Tibial nerve (tissue), 4 donors: ENCODE data around the gene HPSE2. TPM values are rescaled to one million over a fixed set of nuclear protein-coding genes. Genes with fewer than 3 reads are reported as not detected.

Experiments
- DNase-seq, 2 donors: peaks; one replicate each; pipeline ENCODE4 v3.0.0-alpha.2; 2019; ENCODE audit warnings: low spot score in 2 of 2
- H3K27ac ChIP-seq, 4 donors: fragments of 200-600 bp; sonication (generic) in 3 of 4; one replicate each; pipeline ENCODE4 v1.5.1; 2017 to 2019; ENCODE audit warnings: mild to moderate bottlenecking in 1 of 4
- H3K27me3 ChIP-seq, 2 donors: fragments of 200-600 bp; sonication (generic) in 1 of 2; one replicate each; pipeline versions ENCODE4 v1.5.1 to v1.6.0; 2017 to 2019
- H3K36me3 ChIP-seq, 3 donors: fragments of 200-600 bp; sonication (generic); one replicate each; pipeline ENCODE4 v1.5.1; 2018 to 2019
- H3K4me1 ChIP-seq, 4 donors: fragments of 200-600 bp; sonication (generic) in 3 of 4; one replicate each; pipeline ENCODE4 v1.5.1; 2017 to 2019
- H3K4me3 ChIP-seq, 4 donors: fragments of 200-600 bp; sonication (generic) in 3 of 4; one replicate each; pipeline ENCODE4 v1.5.1; 2017 to 2019; ENCODE audit warnings: mild to moderate bottlenecking in 1 of 4, moderate library complexity in 1 of 4
- H3K9me3 ChIP-seq, 4 donors: fragments of 200-600 bp; sonication (generic) in 3 of 4; one replicate each; pipeline ENCODE4 v1.5.1; 2017 to 2019
- CTCF ChIP-seq, 5 experiments: fragments of 200-600 bp in 3 of 5; fragments of 450-650 bp in 2 of 5; sonication (generic) in 3 of 5; IDR thresholded peaks; one replicate each; pipeline ENCODE4 v1.5.1; 2016 to 2019; ENCODE audit warnings: antibody characterized with exemption in 5 of 5, mild to moderate bottlenecking in 3 of 5, moderate library complexity in 2 of 5
- EP300 ChIP-seq, 2 donors: sonication (generic); formaldehyde crosslinking; IDR thresholded peaks; one replicate each; pipeline ENCODE4 v1.6.1; 2017; ENCODE audit warnings: antibody characterized with exemption in 2 of 2, mild to moderate bottlenecking in 1 of 2
- POLR2A ChIP-seq, 2 donors: fragments of 450-650 bp; IDR thresholded peaks; one replicate each; pipeline ENCODE4 v1.6.1; 2017; ENCODE audit warnings: antibody characterized with exemption in 2 of 2, mild to moderate bottlenecking in 2 of 2, moderate library complexity in 2 of 2
- WGBS, 2 donors: methylation state at CpG; one replicate each; pipeline ENCODE4 v1.1.5; 2018; 5-methylcytosine and 5-hydroxymethylcytosine counted together
- total RNA-seq, 4 donors: library from RNA; depleted of rRNA; stranded (reverse); fragments of >200 nt; gene quantifications; one replicate each; pipeline ENCODE4 v1.1.0, GENCODE V29; 2016

The HPSE2 gene
- total RNA-seq, 4 donors from 2014 or later = 0.63 TPM; not detected in 3

- TF ChIP-seq EP300 (IDR thresholded peaks at IDR 0.05) (no peak), POLR2A (IDR thresholded peaks at IDR 0.05) (no peak), CTCF (IDR thresholded peaks at IDR 0.05) (no peak)
- Histone ChIP-seq H3K4me3 (no peak overlapping the region), H3K4me1 (no peaks in the 10 kb centered on the region), H3K27me3 (no peaks in the 10 kb centered on the region), H3K9me3 (no peaks in the 10 kb centered on the region), H3K27ac (no peak overlapping the region), H3K36me3 (no peaks in the 10 kb centered on the region)
- WGBS, 2 donors = 37 to 40% methylated on average over 2 of the region's 2 CpGs
- no peak for DNase-seq
Measured at GRCh38 chr10:98808282-98808892, 427.3 kb downstream of the HPSE2 start.

- TF ChIP-seq EP300 (IDR thresholded peaks at IDR 0.05) = no peak
- Histone ChIP-seq H3K27ac (no peak overlapping the region), H3K4me3 (no peak overlapping the region), H3K4me1 (no peaks in the 10 kb centered on the region), H3K27me3 (no peaks in the 10 kb centered on the region), H3K36me3 (no peaks in the 10 kb centered on the region), H3K9me3 (peaks cover 0 to 17% (median 1%) of the 10 kb centered on the region in 4 donors)
- DNase-seq = no peak
Measured at GRCh38 chr10:98800263-98800662, 435.4 kb downstream of the HPSE2 start.

GRCh38 chr10:98795467-98795866 is 440.2 kb downstream of the HPSE2 start:
- DNase-seq = no peak
- H3K4me3 ChIP-seq = no peak overlapping the region
- WGBS, 2 donors = 94 to 100% methylated on average over 1 to 2 of the region's 2 CpGs
- no peak overlapping the region for H3K27ac ChIP-seq
- H3K9me3 ChIP-seq = peaks cover 0 to 8% (median 0%) of the 10 kb centered on the region in 4 donors
- H3K4me1 ChIP-seq = no peaks in the 10 kb centered on the region
- TF ChIP-seq POLR2A (IDR thresholded peaks at IDR 0.05) = no peak
- TF ChIP-seq EP300 (IDR thresholded peaks at IDR 0.05) = no peak
- TF ChIP-seq CTCF (IDR thresholded peaks at IDR 0.05) = no peak
- H3K36me3 ChIP-seq = no peaks in the 10 kb centered on the region
- H3K27me3 ChIP-seq = no peaks in the 10 kb centered on the region

GRCh38 chr10:98790817-98791216 is 444.8 kb downstream of the HPSE2 start:
- no peak overlapping the region for H3K4me3 ChIP-seq
- no peak for DNase-seq
- no peaks in the 10 kb centered on the region for H3K4me1 ChIP-seq
- no peaks in the 10 kb centered on the region for H3K36me3 ChIP-seq
- TF ChIP-seq EP300 (IDR thresholded peaks at IDR 0.05) (no peak), CTCF (IDR thresholded peaks at IDR 0.05) (no peak), POLR2A (IDR thresholded peaks at IDR 0.05) (no peak)
- H3K27ac ChIP-seq = no peak overlapping the region
- H3K27me3 ChIP-seq = no peaks in the 10 kb centered on the region
- H3K9me3 ChIP-seq = no peaks in the 10 kb centered on the region

GRCh38 chr10:98778277-98778759 is 457.3 kb downstream of the HPSE2 start:
- no peak for DNase-seq
- TF ChIP-seq EP300 (IDR thresholded peaks at IDR 0.05) (no peak), POLR2A (IDR thresholded peaks at IDR 0.05) (no peak), CTCF (IDR thresholded peaks at IDR 0.05) (no peak)

More at GRCh38 chr10:98778277-98778759, 457.3 kb downstream of the HPSE2 start:
- H3K27me3 ChIP-seq = no peaks in the 10 kb centered on the region
- WGBS, 2 donors = 84 to 88% methylated on average over 3 of the region's 3 CpGs
- no peaks in the 10 kb centered on the region for H3K4me1 ChIP-seq
- H3K4me3 ChIP-seq = no peak overlapping the region
- H3K27ac ChIP-seq = no peak overlapping the region
- H3K9me3 ChIP-seq = no peaks in the 10 kb centered on the region
- H3K36me3 ChIP-seq = no peaks in the 10 kb centered on the region
